ENCODE results near the gene MYL3.

The MYL3 gene

GRCh38 chr3:46905213-46905560 is 41.9 kb upstream of the MYL3 start:
- TF ChIP-seq CTCF (IDR thresholded peaks at IDR 0.05; ENCODE audit: insufficient read depth, low read length, poor library complexity, severe bottlenecking): no peak
- H3K4me3 ChIP-seq (replicated peaks; ENCODE audit: low read depth, low read length): no peak overlapping the region
- no peaks in the 10 kb centered on the region for H3K27me3 ChIP-seq (replicated peaks; ENCODE audit: control insufficient read depth, insufficient read depth, low read length)
- DNase-seq (ENCODE audit: extremely low read depth, insufficient read length): no peak
- H3K36me3 ChIP-seq (ENCODE audit: control insufficient read depth, insufficient read depth, low read length): no peaks in the 10 kb centered on the region

DNA sequence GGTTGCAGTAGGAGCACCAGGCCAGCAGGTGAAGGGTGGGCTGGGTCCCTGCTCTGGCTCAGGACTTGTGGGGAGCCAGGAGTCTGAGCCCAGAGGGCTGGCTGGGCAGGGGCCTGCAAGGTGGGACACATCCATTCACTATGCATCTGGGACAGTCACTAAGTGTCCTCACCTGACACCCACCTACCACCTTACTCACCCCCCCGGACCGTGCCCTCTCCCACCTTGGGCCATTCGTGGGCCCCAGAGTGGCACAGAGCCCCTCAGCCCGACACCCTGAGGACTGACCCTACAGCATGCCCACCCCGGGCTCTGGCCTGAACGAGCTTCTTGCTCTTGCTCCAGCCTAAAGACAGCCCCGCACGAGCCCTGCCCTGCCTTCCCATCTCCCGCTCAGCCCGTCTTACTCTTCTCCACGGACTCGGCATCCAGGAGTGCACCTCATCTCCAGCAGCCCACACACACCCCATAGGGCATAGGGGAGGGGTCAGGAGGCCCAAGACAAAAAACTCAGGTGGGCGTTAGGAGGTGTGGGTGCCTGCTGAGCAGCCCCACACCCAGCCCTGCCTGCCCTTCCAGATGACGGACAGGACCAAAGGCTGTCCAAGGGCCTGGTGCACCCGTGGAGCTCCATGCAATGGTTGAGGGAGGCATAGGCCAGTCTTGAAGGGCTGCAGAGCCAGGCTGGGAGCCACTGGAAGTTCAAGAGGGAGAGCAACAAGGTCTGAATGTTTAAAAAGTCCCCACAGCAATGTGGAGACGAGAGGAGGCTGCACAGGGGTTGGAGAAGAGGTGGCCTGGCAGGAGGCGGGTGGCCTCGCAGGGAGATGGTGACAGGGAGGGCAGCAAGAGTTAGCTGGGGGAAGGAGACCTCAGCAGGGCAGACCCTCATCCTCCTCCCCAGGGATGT is 41.3 kb upstream of the MYL3 start:
- no peak for TF ChIP-seq CTCF (IDR thresholded peaks at IDR 0.05; ENCODE audit: insufficient read depth, low read length, poor library complexity, severe bottlenecking)
- Histone ChIP-seq H3K27me3 (replicated peaks; ENCODE audit: control insufficient read depth, insufficient read depth, low read length) (no peaks in the 10 kb centered on the region; the same call in 1 of the 2 replicates), H3K4me3 (replicated peaks; ENCODE audit: low read depth, low read length) (no peak overlapping the region), H3K36me3 (ENCODE audit: control insufficient read depth, insufficient read depth, low read length) (no peaks in the 10 kb centered on the region)
- no peak for DNase-seq (ENCODE audit: extremely low read depth, insufficient read length)

DNA sequence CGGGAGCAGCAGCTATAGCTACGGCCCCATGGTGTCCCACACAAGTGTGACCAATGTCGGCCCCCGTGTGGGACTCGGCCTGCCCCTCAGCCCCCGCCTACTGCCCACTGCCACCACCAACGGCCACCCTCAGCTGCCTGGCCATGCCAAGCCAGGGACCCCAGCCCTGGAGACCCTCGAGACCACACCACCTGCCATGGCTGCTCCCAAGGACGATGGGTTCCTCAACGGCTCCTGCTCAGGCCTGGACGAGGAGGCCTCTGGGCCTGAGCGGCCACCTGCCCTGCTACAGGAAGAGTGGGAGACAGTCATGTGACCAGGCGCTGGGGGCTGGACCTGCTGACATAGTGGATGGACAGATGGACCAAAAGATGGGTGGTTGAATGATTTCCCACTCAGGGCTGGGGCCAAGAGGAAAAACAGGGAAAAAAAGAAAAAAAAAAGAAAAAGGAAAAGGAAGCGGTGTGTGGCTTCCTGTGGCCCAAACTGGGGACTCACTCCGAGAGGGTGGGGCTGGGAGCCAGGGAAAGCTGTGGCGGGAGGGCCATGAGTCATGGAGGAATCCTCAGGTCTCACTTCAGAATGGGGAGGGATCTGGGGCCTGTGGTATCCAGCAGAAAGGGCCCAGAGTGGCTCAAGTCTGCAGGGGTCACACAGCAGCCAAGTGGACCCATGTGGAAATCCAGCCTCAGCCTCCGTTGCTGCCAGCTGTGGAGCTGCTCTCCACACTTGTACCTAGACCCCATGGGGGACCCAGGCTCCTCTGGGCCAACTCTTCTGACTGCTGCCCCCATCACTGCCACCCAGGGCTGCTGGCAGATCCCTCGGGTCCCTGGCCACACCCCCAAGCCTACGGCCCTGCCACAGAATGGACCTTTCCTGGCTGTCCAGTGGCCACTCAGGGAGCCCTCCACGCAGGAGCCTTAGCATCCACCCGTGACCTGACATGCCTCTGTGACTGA is 40.4 kb upstream of the MYL3 start:
- DNase-seq (ENCODE audit: extremely low read depth, insufficient read length): no peak
- Histone ChIP-seq H3K27me3 (replicated peaks; ENCODE audit: control insufficient read depth, insufficient read depth, low read length) (no peaks in the 10 kb centered on the region; the same call in 1 of the 2 replicates), H3K4me3 (replicated peaks; ENCODE audit: low read depth, low read length) (no peak overlapping the region), H3K36me3 (ENCODE audit: control insufficient read depth, insufficient read depth, low read length) (no peaks in the 10 kb centered on the region)
- TF ChIP-seq CTCF (IDR thresholded peaks at IDR 0.05; ENCODE audit: insufficient read depth, low read length, poor library complexity, severe bottlenecking): no peak

- H3K27me3 ChIP-seq (replicated peaks; ENCODE audit: control insufficient read depth, insufficient read depth, low read length): no peaks in the 10 kb centered on the region; the same call in 1 of the 2 replicates
- DNase-seq (ENCODE audit: extremely low read depth, insufficient read length): no peak
- H3K36me3 ChIP-seq (ENCODE audit: control insufficient read depth, insufficient read depth, low read length): no peaks in the 10 kb centered on the region
- TF ChIP-seq CTCF (IDR thresholded peaks at IDR 0.05; ENCODE audit: insufficient read depth, low read length, poor library complexity, severe bottlenecking): no peak
- no peak overlapping the region for H3K4me3 ChIP-seq (replicated peaks; ENCODE audit: low read depth, low read length)
These were observed 39.0 kb upstream of the MYL3 start for GRCh38 chr3:46902188-46902631.

DNA sequence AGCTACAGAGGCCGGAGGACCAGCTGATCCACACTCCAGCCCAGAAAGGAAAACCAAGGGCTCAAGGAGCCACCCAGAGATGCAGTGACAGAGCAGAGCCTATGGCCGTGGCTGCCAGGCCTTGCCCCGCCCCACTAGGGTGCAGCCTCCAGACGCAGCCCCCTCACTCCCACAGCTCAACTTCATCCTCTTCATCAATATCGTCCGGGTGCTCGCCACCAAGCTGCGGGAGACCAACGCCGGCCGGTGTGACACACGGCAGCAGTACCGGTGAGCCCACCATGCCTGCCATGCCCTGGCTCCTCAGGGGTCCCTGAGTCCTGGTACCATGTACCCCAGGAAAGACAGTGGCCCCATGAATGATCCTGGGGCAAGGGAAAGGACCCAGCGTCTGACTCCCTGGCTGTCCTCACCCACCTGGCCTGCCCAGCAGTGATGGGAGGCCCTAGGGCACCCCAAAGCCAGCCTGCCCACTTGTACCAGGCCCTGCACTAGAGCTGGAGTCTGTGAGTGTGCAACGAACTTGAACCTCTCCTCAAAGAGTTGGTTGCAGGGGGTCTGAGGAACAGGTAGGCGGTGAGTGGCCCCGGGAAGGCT is 38.4 kb upstream of the MYL3 start:
- no peak for DNase-seq (ENCODE audit: extremely low read depth, insufficient read length)
- H3K36me3 ChIP-seq (ENCODE audit: control insufficient read depth, insufficient read depth, low read length): no peaks in the 10 kb centered on the region
- H3K4me3 ChIP-seq (replicated peaks; ENCODE audit: low read depth, low read length): no peak overlapping the region
- TF ChIP-seq CTCF (IDR thresholded peaks at IDR 0.05; ENCODE audit: insufficient read depth, low read length, poor library complexity, severe bottlenecking): no peak
- H3K27me3 ChIP-seq (replicated peaks; ENCODE audit: control insufficient read depth, insufficient read depth, low read length): no peaks in the 10 kb centered on the region; the same call in 1 of the 2 replicates

All from GM06990 (cell line).